AG08395 (cell line): Measurements from ENCODE around the gene CAMK2D.
A peak's percentile ranks its signal among the peaks of the same experiment; 100 is the strongest.
"Not testable (repeated sequence)": the region's sequence is repeated elsewhere in the genome, so short reads cannot be mapped to it uniquely, and the experiment has no call there.

Experiments
- DNase-seq: peaks from one replicate; pipeline ENCODE4 v3.0.0; 2012; ENCODE audit warnings: mixed read lengths, low spot score

CAMK2D gene

GRCh38 chr4:113761620-113762185, at the start of gene CAMK2D:
Gene CAMK2D (minus strand): TSS chr4:113761738. CDS start chr4:113761068, 670 bp downstream.
- peak; percentile 44 for DNase-seq

GRCh38 chr4:113810906-113811305, 49.4 kb upstream of the CAMK2D start:
- DNase-seq = peak; percentile 65

DNA sequence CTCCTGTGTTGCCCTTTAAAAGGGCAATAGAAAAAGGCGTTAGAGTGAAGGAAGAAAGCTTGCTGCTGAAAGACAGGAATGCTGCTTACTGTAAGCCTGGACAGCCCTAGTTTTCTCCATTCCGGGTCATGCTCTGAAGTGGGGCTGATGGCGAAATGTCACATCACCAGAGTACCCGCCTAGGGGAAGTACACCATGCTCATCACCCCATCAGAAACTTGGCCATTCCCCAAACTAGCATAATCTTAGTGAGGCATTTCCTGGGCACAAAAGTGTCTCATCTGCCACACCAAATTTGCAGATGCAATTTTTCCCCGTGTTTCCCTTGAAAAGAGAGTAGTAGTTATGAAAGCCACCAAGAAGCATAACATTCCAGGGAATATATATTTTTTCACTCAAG, 47.8 kb upstream of the CAMK2D start:
- peak; percentile 9 for DNase-seq

- DNase-seq = no peak
These were observed 45.3 kb upstream of the CAMK2D start for GRCh38 chr4:113806850-113807249.

DNA sequence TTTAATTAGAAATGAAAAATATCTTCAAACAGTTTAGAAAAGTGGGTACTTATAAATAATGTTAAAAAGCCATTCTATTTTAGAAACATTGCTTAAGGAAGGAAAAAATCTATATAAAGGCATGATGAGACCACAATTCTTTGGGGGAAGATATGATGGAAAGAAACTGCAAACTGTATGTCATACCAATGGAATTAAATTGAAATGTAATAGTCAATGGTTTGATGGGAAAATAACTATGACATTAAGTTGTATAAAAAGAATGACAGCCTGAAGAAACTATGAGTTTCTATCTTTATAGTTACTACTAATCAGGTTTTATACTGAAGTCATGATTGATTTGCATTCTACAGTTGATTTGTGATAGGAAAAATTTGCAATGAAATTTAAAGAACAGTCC, 40.3 kb upstream of the CAMK2D start:
- no peak for DNase-seq

GRCh38 chr4:113796381-113796780, 34.8 kb upstream of the CAMK2D start:
- not testable (repeated sequence) for DNase-seq

DNA sequence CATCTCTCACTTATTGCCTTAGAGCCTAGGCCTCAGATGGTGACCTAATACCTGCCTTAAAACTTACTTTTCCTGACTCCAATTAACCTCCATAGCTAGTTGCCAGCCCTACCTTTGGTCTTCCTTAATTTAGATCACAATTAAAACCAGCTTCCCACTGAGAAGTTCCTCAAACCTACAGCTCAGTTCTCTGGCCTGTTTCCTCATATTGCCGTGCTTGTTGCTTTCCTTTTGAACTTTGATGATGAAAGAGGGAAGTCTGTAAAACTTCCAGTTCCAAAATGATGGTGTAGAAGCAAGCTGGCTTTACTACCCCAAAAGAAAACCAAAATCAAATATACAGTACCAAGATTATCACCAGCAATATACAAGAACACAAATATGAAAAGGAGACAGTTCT, 28.9 kb upstream of the CAMK2D start:
- no peak for DNase-seq

DNA sequence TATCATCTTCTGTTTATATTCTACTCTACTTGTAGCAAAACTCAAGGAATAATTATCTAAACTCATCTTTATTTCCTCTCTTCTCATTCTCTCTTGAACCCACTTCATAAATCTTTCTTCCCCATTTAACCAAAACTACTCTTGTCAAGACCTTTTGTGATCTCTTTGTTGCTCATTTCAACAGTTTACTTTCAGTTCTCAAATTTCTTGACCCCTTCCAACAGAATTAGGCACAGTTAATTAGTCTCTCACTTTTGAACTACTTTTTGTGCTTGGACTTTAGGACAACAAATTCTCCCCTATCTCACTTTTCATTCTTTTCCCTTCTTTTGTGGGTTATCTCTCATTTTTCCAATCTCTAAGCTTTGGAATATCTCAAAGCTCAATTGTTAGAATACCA, 27.4 kb upstream of the CAMK2D start:
- DNase-seq = no peak

DNA sequence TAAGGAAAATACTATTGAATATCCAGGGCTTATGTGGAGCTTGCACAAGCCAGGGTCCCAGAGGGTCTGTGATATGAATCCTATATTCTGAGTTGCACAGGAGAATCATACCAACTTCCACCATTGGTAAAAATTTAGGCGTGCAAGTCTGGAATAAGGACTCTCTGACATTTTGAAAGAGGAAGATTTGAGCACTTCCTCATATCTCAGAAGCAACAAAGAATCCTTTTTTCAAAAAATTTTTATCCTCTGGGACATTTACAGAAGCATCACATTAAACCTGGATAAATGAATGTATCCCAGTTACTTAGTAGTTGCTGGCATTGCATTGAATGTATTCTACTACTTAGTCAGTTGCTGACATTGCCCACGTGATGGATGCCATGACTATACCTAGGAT, 24.2 kb upstream of the CAMK2D start:
- DNase-seq = no peak

GRCh38 chr4:113784497-113785250, 23.1 kb upstream of the CAMK2D start:
- DNase-seq = peak; percentile 84

DNA sequence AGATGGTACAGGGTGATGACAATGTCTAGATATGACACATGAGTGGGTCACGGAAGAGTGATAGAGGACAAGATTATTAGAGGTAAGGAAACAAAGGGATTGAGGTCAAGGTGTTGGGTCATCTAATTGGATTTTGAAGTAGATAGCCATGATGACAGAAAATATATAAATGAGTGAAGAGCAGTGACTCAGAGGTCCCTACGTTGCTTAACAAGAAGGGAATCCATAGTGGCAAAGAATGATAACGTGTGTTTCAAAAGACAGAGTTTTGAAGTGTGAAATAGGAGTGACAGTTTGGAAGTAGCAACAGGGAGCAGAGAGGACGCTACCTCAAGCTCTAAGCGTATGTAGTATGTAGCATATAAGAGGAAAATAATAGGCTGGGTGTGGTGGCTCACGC, 22.2 kb upstream of the CAMK2D start:
- DNase-seq = no peak

DNA sequence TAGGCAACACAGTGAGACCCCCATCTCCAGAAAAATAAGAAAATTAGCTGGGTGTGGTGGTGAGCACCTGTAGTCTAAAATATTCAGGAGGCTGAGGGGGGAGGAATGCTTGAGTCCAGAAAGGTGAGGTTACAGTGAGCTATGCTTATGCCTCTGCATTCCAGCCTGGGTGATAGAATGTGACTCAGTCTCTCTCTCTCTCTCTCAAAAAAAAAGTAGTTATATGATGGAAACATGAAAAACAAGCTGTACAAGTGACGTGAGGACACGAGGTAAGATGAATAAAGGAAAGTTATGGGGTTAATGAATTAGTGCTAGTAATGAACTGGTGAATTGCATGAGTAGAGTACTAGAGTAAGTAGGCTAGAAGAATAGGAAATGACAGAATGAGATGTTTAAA, 21.8 kb upstream of the CAMK2D start:
- DNase-seq = no peak

DNA sequence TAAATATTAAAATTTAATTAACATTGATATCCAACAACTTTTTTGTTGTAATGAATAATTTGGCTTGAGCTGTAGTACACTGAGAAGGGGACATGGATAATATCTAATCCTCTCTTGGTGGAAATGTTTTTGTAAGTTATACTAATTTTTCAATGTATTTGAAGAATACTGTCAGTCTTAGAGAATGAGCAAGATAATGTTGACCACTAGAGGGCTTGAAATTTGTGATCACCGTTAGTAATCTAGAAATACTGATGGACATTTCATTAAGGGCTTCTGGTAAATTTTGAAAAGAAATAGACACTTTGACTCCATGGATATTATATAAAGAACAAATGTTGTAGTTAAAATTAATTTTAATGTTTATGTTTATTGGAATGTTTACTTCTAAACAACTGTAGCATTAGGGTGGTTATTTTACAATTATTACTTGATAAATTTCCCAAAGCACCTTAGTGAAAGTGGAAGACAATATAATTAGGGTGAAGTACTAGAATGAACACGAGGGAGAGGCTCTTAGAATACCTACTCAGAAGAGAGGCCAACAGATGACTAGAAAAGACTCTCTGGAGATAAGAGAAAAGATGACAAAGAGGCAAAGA, 20.0 kb upstream of the CAMK2D start:
- DNase-seq = peak; percentile 14

- no peak for DNase-seq
These were observed 15.1 kb upstream of the CAMK2D start for GRCh38 chr4:113776679-113777078.

- DNase-seq = no peak
These were observed 14.5 kb upstream of the CAMK2D start for GRCh38 chr4:113776016-113776415.

GRCh38 chr4:113773756-113774155, 12.2 kb upstream of the CAMK2D start:
- no peak for DNase-seq

GRCh38 chr4:113773014-113773413, 11.5 kb upstream of the CAMK2D start:
- DNase-seq = no peak

GRCh38 chr4:113772319-113772718, 10.8 kb upstream of the CAMK2D start:
- no peak for DNase-seq

DNA sequence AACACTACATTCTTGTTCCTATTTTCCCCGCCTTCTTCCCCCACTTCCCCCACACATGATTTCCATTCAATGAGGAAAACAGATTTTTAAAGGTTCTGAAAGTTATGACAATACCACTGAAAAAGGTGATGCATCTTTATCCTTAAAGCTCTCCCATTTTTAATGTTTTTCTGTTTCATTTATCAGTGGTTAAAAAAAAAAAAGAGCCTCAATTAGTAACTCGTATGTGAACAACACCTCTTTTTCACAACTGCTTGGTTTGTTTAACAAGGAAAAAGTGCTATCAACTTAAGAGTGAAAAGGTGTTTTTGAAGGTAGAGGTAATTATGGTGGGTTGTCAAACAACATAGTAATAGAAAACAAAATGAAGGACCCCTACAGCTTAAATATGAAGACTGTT, 8.2 kb upstream of the CAMK2D start:
- no peak for DNase-seq

DNA sequence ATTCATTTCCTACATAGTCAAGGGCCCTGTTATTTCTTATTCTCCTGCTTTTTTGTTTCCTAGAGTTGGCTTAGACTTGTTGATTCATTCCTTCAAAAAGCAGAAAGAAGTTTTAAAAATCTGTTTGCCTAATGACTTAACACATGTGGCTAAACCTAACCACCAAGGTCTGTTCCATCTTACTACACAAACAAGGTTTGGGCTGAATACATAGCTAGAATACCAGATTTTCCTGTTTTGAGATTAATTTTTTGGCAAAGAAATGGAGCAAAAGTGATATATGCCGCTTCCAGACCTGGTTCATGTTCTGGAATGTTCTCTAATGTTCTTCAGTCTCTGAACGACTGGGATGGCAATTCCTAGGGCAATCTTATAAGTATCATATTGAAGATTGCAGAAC, 7.4 kb upstream of the CAMK2D start:
- no peak for DNase-seq

- DNase-seq = no peak
These were observed 5.3 kb upstream of the CAMK2D start for GRCh38 chr4:113766882-113767281.

- no peak for DNase-seq
These were observed 3.3 kb upstream of the CAMK2D start for GRCh38 chr4:113764720-113765264.

- not testable (repeated sequence) for DNase-seq
These were observed 2.4 kb upstream of the CAMK2D start for GRCh38 chr4:113763923-113764322.

DNA sequence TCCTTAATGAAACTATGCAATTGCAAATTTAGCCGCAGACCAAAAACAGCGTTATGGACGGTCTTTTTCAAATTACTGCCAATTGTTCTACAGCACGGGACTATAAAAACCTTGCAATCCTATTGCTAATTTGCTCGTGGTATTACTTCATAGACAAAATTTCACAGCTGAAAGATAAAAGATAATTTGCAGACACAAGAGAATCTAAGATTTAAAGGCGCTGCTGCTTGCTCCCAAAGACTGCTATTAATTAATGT, 1.4 kb upstream of the CAMK2D start:
- peak; percentile 7 for DNase-seq
